Neuronal stem cell (in vitro differentiated cells): ENCODE results near the gene MED13L.

ENCODE experiments used
- DNase-seq: peaks from one replicate; pipeline ENCODE4 v3.0.0-alpha.2; 2013; ENCODE audit warnings: low spot score
- H2AFZ ChIP-seq: one replicate; pipeline ENCODE4 v1.6.1; 2013; ENCODE audit warnings: mild to moderate bottlenecking, low read length, inconsistent platforms
- H2AK5ac ChIP-seq: 2 replicates; pipeline ENCODE4 v1.6.1; 2013; ENCODE audit warnings: low read depth, mild to moderate bottlenecking, inconsistent platforms, low read length, moderate library complexity, mixed read lengths
- H2BK120ac ChIP-seq: 2 replicates; pipeline ENCODE4 v1.6.1; 2013; ENCODE audit warnings: low read depth, mild to moderate bottlenecking, inconsistent platforms, low read length, moderate library complexity, mixed read lengths
- H2BK12ac ChIP-seq: one replicate; pipeline ENCODE4 v1.6.1; 2013; ENCODE audit warnings: low read length, inconsistent platforms
- H2BK15ac ChIP-seq: 2 replicates; pipeline ENCODE4 v1.6.1; 2013; ENCODE audit warnings: mild to moderate bottlenecking, low read length, inconsistent platforms, mixed read lengths
- H2BK5ac ChIP-seq: one replicate; pipeline ENCODE4 v1.6.1; 2013; ENCODE audit warnings: inconsistent platforms, mild to moderate bottlenecking, low read length, moderate library complexity
- H3K14ac ChIP-seq: one replicate; pipeline ENCODE4 v1.6.1; 2013; ENCODE audit warnings: low read length, inconsistent platforms
- H3K18ac ChIP-seq: 2 replicates; pipeline ENCODE4 v1.6.1; 2013; ENCODE audit warnings: low read length, inconsistent platforms
- H3K23ac ChIP-seq: 2 replicates; pipeline ENCODE4 v1.6.1; 2013; ENCODE audit warnings: low read depth, mild to moderate bottlenecking, mixed read lengths, low read length, inconsistent platforms; ENCODE audit not compliant: poor library complexity
- H3K27ac ChIP-seq: replicated peaks from 3 replicates; pipeline ENCODE4 v1.5.1; 2013; ENCODE audit warnings: low read length, inconsistent platforms
- H3K27me3 ChIP-seq, 3 experiments: 2 replicates each; pipeline ENCODE4 v1.6.1; 2013; ENCODE audit warnings: low read length in 3 of 3, mild to moderate bottlenecking in 2 of 3, inconsistent platforms in 1 of 3, low read depth in 1 of 3, mixed read lengths in 1 of 3, moderate library complexity in 1 of 3; ENCODE audit not compliant: control insufficient read depth in 3 of 3, insufficient read depth in 3 of 3
- H3K36me3 ChIP-seq, 2 donors: replicated peaks in 1 of 2; 2 replicates each; pipeline ENCODE4 v1.6.1; 2013; ENCODE audit warnings: low read length in 2 of 2; ENCODE audit not compliant: control insufficient read depth in 2 of 2, insufficient read depth in 2 of 2
- H3K4ac ChIP-seq: 2 replicates; pipeline ENCODE4 v1.6.1; 2013; ENCODE audit warnings: inconsistent platforms, mild to moderate bottlenecking, low read length, moderate library complexity
- H3K4me1 ChIP-seq, 2 donors: 1 replicate in 1 of 2; 2 replicates in 1 of 2; pipeline ENCODE4 v1.6.1; 2013; ENCODE audit warnings: low read length in 2 of 2, low read depth in 1 of 2; ENCODE audit not compliant: control insufficient read depth in 2 of 2, insufficient read depth in 1 of 2
- H3K4me2 ChIP-seq: one replicate; pipeline ENCODE4 v1.6.1; 2013; ENCODE audit warnings: mild to moderate bottlenecking, low read length, inconsistent platforms; ENCODE audit not compliant: insufficient read depth, poor library complexity, severe bottlenecking
- H3K4me3 ChIP-seq, 2 donors: 2 replicates each; pipeline ENCODE4 v1.5.1; 2013; ENCODE audit warnings: low read length in 2 of 2, mild to moderate bottlenecking in 2 of 2, inconsistent platforms in 1 of 2, moderate library complexity in 1 of 2
- H3K79me1 ChIP-seq: one replicate; pipeline ENCODE4 v1.6.1; 2013; ENCODE audit warnings: low read depth, mild to moderate bottlenecking, inconsistent platforms, low read length, moderate library complexity
- H3K9ac ChIP-seq: one replicate; pipeline ENCODE4 v1.6.1; 2013; ENCODE audit warnings: mild to moderate bottlenecking, low read depth, low read length, inconsistent platforms; ENCODE audit not compliant: poor library complexity
- H3K9me3 ChIP-seq, 2 donors: replicated peaks in 1 of 2; 2 replicates each; pipeline versions ENCODE3 to v1.6.1; 2013; ENCODE audit warnings: low read length in 2 of 2, mild to moderate bottlenecking in 2 of 2, inconsistent platforms in 1 of 2, low read depth in 1 of 2, mixed read lengths in 1 of 2, moderate library complexity in 1 of 2; ENCODE audit not compliant: control insufficient read depth in 2 of 2, insufficient read depth in 1 of 2
- H4K8ac ChIP-seq: one replicate; pipeline ENCODE4 v1.6.1; 2013; ENCODE audit warnings: low read depth, mild to moderate bottlenecking, inconsistent platforms, low read length, moderate library complexity
- H4K91ac ChIP-seq: one replicate; pipeline ENCODE4 v1.6.1; 2013; ENCODE audit warnings: low read length, low read depth, mild to moderate bottlenecking, inconsistent platforms; ENCODE audit not compliant: poor library complexity
- WGBS, 2 donors: extraction: QIAGEN DNeasy Blood & Tissue Kit; methylation state at CpG; one replicate each; pipeline ENCODE4 v1.1.7; 2013; ENCODE audit warnings: missing lambda C conversion rate in 2 of 2, mixed read lengths in 1 of 2; ENCODE audit not compliant: insufficient read length in 2 of 2, insufficient replicate concordance in 1 of 2; ENCODE audit errors: extremely low coverage in 2 of 2; 5-methylcytosine and 5-hydroxymethylcytosine counted together

The MED13L gene

GRCh38 chr12:116299665-116300328 lies 22.3 kb upstream of the MED13L start:
- no peaks in the 10 kb centered on the region for H3K9me3 ChIP-seq
- peaks cover 1 to 19% of the 10 kb centered on the region in 2 donors for H3K4me1 ChIP-seq
- H3K14ac ChIP-seq = no peak overlapping the region
- peak overlapping the region; percentile 9 for H2BK5ac ChIP-seq
- H2BK12ac ChIP-seq = no peak overlapping the region
- no peak overlapping the region for H2BK15ac ChIP-seq
- no peak overlapping the region for H3K9ac ChIP-seq
- H3K36me3 ChIP-seq = no peaks in the 10 kb centered on the region
- H4K91ac ChIP-seq = no peak overlapping the region
- DNase-seq = no peak
- H3K18ac ChIP-seq = peak overlapping the region; percentile 31
- no peak overlapping the region for H2BK120ac ChIP-seq
- H3K4me2 ChIP-seq = no peak overlapping the region
- H3K4ac ChIP-seq = no peak overlapping the region
- WGBS, 2 donors = no CpG with 5 or more reads among the region's 9 CpGs
- no peak overlapping the region for H3K27ac ChIP-seq
- no peaks in the 10 kb centered on the region for H3K79me1 ChIP-seq
- H3K27me3 ChIP-seq = peaks cover 0 to 22% (median 0%) of the 10 kb centered on the region in 3 experiments
- no peak overlapping the region for H2AK5ac ChIP-seq
- H4K8ac ChIP-seq = no peak overlapping the region
- no peak overlapping the region for H3K4me3 ChIP-seq
- H3K23ac ChIP-seq = no peak overlapping the region
- peak overlapping the region; percentile 24 for H2AFZ ChIP-seq

GRCh38 chr12:116299064-116299463 lies 21.6 kb upstream of the MED13L start:
- WGBS, 2 donors = no CpG with 5 or more reads among the region's 2 CpGs
- H3K14ac ChIP-seq = no peak overlapping the region
- peak overlapping the region; percentile 1 for H2AK5ac ChIP-seq
- peak overlapping the region; percentile 47 for H2BK12ac ChIP-seq
- H2BK5ac ChIP-seq = no peak overlapping the region
- H3K23ac ChIP-seq = no peak overlapping the region
- H4K91ac ChIP-seq = no peak overlapping the region
- no peak overlapping the region for H2AFZ ChIP-seq
- H3K18ac ChIP-seq = no peak overlapping the region
- no peak overlapping the region for H3K4me3 ChIP-seq
- no peak overlapping the region for H2BK120ac ChIP-seq
- peaks cover 0 to 22% (median 0%) of the 10 kb centered on the region in 3 experiments for H3K27me3 ChIP-seq
- no peak overlapping the region for H3K9ac ChIP-seq
- no peak for DNase-seq
- H3K4me1 ChIP-seq = peaks cover 1 to 20% of the 10 kb centered on the region in 2 donors
- no peak overlapping the region for H4K8ac ChIP-seq
- H2BK15ac ChIP-seq = peak overlapping the region; percentile 19
- no peak overlapping the region for H3K4ac ChIP-seq
- H3K79me1 ChIP-seq = no peaks in the 10 kb centered on the region
- H3K9me3 ChIP-seq = no peaks in the 10 kb centered on the region
- H3K36me3 ChIP-seq = no peaks in the 10 kb centered on the region
- no peak overlapping the region for H3K27ac ChIP-seq
- H3K4me2 ChIP-seq = no peak overlapping the region

- WGBS, 2 donors = no CpG with 5 or more reads among the region's 2 CpGs
- Histone ChIP-seq H3K4me1 (peaks cover 1 to 20% of the 10 kb centered on the region in 2 donors), H3K14ac (no peak overlapping the region), H3K9ac (no peak overlapping the region), H3K23ac (no peak overlapping the region), H4K8ac (no peak overlapping the region), H3K4me2 (no peak overlapping the region), H2BK120ac (no peak overlapping the region), H2AFZ (no peak overlapping the region), H3K4me3 (no peak overlapping the region), H2BK5ac (no peak overlapping the region), H3K27me3 (peaks cover 0 to 22% (median 0%) of the 10 kb centered on the region in 3 experiments), H4K91ac (no peak overlapping the region), H3K36me3 (no peaks in the 10 kb centered on the region), H3K18ac (no peak overlapping the region), H3K79me1 (no peaks in the 10 kb centered on the region), H3K4ac (no peak overlapping the region), H2BK12ac (no peak overlapping the region), H3K9me3 (no peaks in the 10 kb centered on the region), H2AK5ac (no peak overlapping the region), H2BK15ac (no peak overlapping the region), H3K27ac (no peak overlapping the region)
- no peak for DNase-seq
Measured at GRCh38 chr12:116298578-116298977, 21.1 kb upstream of the MED13L start.

GRCh38 chr12:116297224-116297834 lies 19.8 kb upstream of the MED13L start:
- H3K14ac ChIP-seq = no peak overlapping the region
- H2AFZ ChIP-seq = no peak overlapping the region
- H2AK5ac ChIP-seq = no peak overlapping the region
- no peak overlapping the region for H2BK12ac ChIP-seq
- H3K18ac ChIP-seq = no peak overlapping the region
- H3K4me3 ChIP-seq = no peak overlapping the region
- no peak for DNase-seq
- no peaks in the 10 kb centered on the region for H3K9me3 ChIP-seq
- no peak overlapping the region for H3K9ac ChIP-seq
- no peak overlapping the region for H3K4me2 ChIP-seq
- no peak overlapping the region for H3K4ac ChIP-seq
- no peak overlapping the region for H3K23ac ChIP-seq
- WGBS, 2 donors = no CpG with 5 or more reads among the region's 3 CpGs
- no peaks in the 10 kb centered on the region for H3K36me3 ChIP-seq
- H3K27me3 ChIP-seq = peaks cover 0 to 26% (median 0%) of the 10 kb centered on the region in 3 experiments
- no peak overlapping the region for H2BK5ac ChIP-seq
- H3K79me1 ChIP-seq = no peaks in the 10 kb centered on the region
- H3K4me1 ChIP-seq = peaks cover 0 to 16% of the 10 kb centered on the region in 2 donors
- H3K27ac ChIP-seq = no peak overlapping the region
- no peak overlapping the region for H4K91ac ChIP-seq
- H2BK120ac ChIP-seq = no peak overlapping the region
- H2BK15ac ChIP-seq = no peak overlapping the region
- H4K8ac ChIP-seq = no peak overlapping the region
